ENCODE data around the gene SRGAP1. TPM values are rescaled to one million over a fixed set of nuclear protein-coding genes. Genes with fewer than 3 reads are reported as not detected.
A peak's percentile ranks its signal among the peaks of the same experiment; 100 is the strongest.

Gene SRGAP1
- polyA plus RNA-seq, 1 donor (not counting 4 experiments of a cell fraction or from before 2014, with no cell fraction given): 4.5 TPM

DNA sequence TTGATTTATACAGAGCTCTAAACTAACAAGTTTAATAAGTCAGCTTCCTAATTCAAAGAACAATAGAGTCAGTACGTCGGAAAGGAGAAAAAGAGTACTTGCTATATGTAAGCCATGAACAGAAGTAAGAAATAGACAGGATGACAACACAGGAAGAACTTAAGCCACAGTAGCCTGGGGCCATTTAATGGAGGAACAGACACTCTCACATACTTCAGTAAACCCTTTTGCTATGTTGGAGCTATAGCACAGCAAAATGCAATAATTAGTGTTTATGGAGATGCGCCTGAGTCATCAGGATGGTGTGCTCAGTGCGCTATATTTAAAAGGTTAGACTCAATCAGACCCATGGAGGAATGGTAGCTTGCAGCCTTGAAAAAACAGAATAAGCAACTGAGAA, 61.0 kb downstream of the SRGAP1 start:
- peak; percentile 62 for DNase-seq (ENCODE audit: low read depth, low spot score)
- dilution Hi-C loops (cut with MboI; ENCODE audit: extremely low pct_ligation_motif_present, low sequenced_read_pairs): no loop called here
- no peaks in the 10 kb centered on the region for H3K9me3 ChIP-seq (ENCODE audit: control insufficient read depth, low read depth, low read length)
- H3K4me1 ChIP-seq (ENCODE audit: control insufficient read depth, extremely low read depth, insufficient read depth, low read length): peaks cover 13% of the 10 kb centered on the region
- H3K79me2 ChIP-seq (ENCODE audit: control insufficient read depth, insufficient read depth, low read length): peaks cover 68% of the 10 kb centered on the region
- no peaks in the 10 kb centered on the region for H3K36me3 ChIP-seq (ENCODE audit: control insufficient read depth in 2 of 2, extremely low read depth in 1 of 2, insufficient read depth in 2 of 2, low read length in 2 of 2)
- no peak overlapping the region for H3K4me3 ChIP-seq (ENCODE audit: control insufficient read depth in 2 of 3, extremely low read depth in 1 of 3, insufficient read depth in 2 of 3, low read depth in 1 of 3, low read length in 3 of 3)
- peak overlapping the region; percentile 50 for H3K27ac ChIP-seq (ENCODE audit: control insufficient read depth, insufficient read depth, low read length)
- H3K9ac ChIP-seq (ENCODE audit: control insufficient read depth, extremely low read depth, insufficient read depth, low read length): no peak overlapping the region
- no peaks in the 10 kb centered on the region for H3K27me3 ChIP-seq (ENCODE audit: control insufficient read depth, extremely low read depth, insufficient read depth, low read length)
- peak; percentile 87 for FAIRE-seq
- H4K20me1 ChIP-seq (ENCODE audit: control insufficient read depth, extremely low read depth, insufficient read depth, low read length): no peaks in the 10 kb centered on the region
- H3K4me2 ChIP-seq (ENCODE audit: control insufficient read depth, extremely low read depth, insufficient read depth, low read depth, low read length): peak overlapping the region; percentile 22
- no peaks in the 10 kb centered on the region for H3K9me1 ChIP-seq (ENCODE audit: control insufficient read depth, extremely low read depth, insufficient read depth, low read length)
- no peak overlapping the region for H2AFZ ChIP-seq (ENCODE audit: control insufficient read depth, low read length)
- TF ChIP-seq, protein P1, sequence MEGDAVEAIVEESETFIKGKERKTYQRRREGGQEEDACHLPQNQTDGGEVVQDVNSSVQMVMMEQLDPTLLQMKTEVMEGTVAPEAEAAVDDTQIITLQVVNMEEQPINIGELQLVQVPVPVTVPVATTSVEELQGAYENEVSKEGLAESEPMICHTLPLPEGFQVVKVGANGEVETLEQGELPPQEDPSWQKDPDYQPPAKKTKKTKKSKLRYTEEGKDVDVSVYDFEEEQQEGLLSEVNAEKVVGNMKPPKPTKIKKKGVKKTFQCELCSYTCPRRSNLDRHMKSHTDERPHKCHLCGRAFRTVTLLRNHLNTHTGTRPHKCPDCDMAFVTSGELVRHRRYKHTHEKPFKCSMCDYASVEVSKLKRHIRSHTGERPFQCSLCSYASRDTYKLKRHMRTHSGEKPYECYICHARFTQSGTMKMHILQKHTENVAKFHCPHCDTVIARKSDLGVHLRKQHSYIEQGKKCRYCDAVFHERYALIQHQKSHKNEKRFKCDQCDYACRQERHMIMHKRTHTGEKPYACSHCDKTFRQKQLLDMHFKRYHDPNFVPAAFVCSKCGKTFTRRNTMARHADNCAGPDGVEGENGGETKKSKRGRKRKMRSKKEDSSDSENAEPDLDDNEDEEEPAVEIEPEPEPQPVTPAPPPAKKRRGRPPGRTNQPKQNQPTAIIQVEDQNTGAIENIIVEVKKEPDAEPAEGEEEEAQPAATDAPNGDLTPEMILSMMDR (optimal IDR thresholded peaks at IDR 0.05 in 1 of 3, IDR thresholded peaks at IDR 0.05 in 1 of 3, conservative IDR thresholded peaks at IDR 0.05 in 1 of 3; ENCODE audit: extremely low read depth in 1 of 3, insufficient read depth in 2 of 3, low read length in 3 of 3): no peak
- no peak for TF ChIP-seq EZH2 (IDR thresholded peaks at IDR 0.05; ENCODE audit: low read length)

DNA sequence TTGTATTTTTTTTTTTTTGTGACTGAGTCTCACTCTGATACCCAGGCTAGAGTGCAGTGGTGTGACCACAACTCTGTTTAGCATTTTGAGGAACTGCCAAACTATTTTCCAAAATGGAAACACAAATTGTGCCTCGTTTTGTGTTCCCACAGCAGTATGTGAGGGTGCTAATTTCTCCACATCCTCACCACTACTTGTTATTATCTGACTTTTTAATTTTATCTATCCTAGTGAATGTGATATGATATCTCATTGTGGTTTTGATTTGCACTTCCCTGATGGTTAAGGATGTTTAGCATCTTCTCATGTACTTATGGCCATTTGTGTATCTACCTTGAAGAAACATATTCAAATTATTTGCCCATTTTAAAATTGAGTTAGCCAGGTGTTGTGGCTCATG, 62.4 kb downstream of the SRGAP1 start:
- Histone ChIP-seq H3K36me3 (ENCODE audit: control insufficient read depth in 2 of 2, extremely low read depth in 1 of 2, insufficient read depth in 2 of 2, low read length in 2 of 2) (no peaks in the 10 kb centered on the region), H3K79me2 (ENCODE audit: control insufficient read depth, insufficient read depth, low read length) (peaks cover 70% of the 10 kb centered on the region)

More for the DNA sequence above, 62.4 kb downstream of the SRGAP1 start:
- DNase-seq (ENCODE audit: low read depth, low spot score) (no peak), FAIRE-seq (no peak)
- H3K9me3 ChIP-seq (ENCODE audit: control insufficient read depth, low read depth, low read length): no peaks in the 10 kb centered on the region
- H3K4me1 ChIP-seq (ENCODE audit: control insufficient read depth, extremely low read depth, insufficient read depth, low read length): peaks cover 13% of the 10 kb centered on the region
- no peaks in the 10 kb centered on the region for H3K9me1 ChIP-seq (ENCODE audit: control insufficient read depth, extremely low read depth, insufficient read depth, low read length)
- H3K4me2 ChIP-seq (ENCODE audit: control insufficient read depth, extremely low read depth, insufficient read depth, low read depth, low read length): no peak overlapping the region
- H4K20me1 ChIP-seq (ENCODE audit: control insufficient read depth, extremely low read depth, insufficient read depth, low read length): no peaks in the 10 kb centered on the region
- no peaks in the 10 kb centered on the region for H3K27me3 ChIP-seq (ENCODE audit: control insufficient read depth, extremely low read depth, insufficient read depth, low read length)
- dilution Hi-C loops (cut with MboI; ENCODE audit: extremely low pct_ligation_motif_present, low sequenced_read_pairs): no loop called here
- no peak overlapping the region for H3K9ac ChIP-seq (ENCODE audit: control insufficient read depth, extremely low read depth, insufficient read depth, low read length)
- no peak overlapping the region for H3K4me3 ChIP-seq (ENCODE audit: control insufficient read depth in 2 of 3, extremely low read depth in 1 of 3, insufficient read depth in 2 of 3, low read depth in 1 of 3, low read length in 3 of 3)
- no peak overlapping the region for H2AFZ ChIP-seq (ENCODE audit: control insufficient read depth, low read length)
- TF ChIP-seq EZH2 (IDR thresholded peaks at IDR 0.05; ENCODE audit: low read length): no peak
- TF ChIP-seq, protein P1 (optimal IDR thresholded peaks at IDR 0.05 in 1 of 3, IDR thresholded peaks at IDR 0.05 in 1 of 3, conservative IDR thresholded peaks at IDR 0.05 in 1 of 3; ENCODE audit: extremely low read depth in 1 of 3, insufficient read depth in 2 of 3, low read length in 3 of 3): no peak
- no peak overlapping the region for H3K27ac ChIP-seq (ENCODE audit: control insufficient read depth, insufficient read depth, low read length)
